Neuronal stem cell (in vitro differentiated cells): ENCODE measurements around the gene C1QTNF1.

Experiments
- DNase-seq: peaks from one replicate; pipeline ENCODE4 v3.0.0-alpha.2; 2013; ENCODE audit warnings: low spot score
- H2AFZ ChIP-seq: one replicate; pipeline ENCODE4 v1.6.1; 2013; ENCODE audit warnings: mild to moderate bottlenecking, low read length, inconsistent platforms
- H2AK5ac ChIP-seq: 2 replicates; pipeline ENCODE4 v1.6.1; 2013; ENCODE audit warnings: low read depth, mild to moderate bottlenecking, inconsistent platforms, low read length, moderate library complexity, mixed read lengths
- H2BK120ac ChIP-seq: 2 replicates; pipeline ENCODE4 v1.6.1; 2013; ENCODE audit warnings: low read depth, mild to moderate bottlenecking, inconsistent platforms, low read length, moderate library complexity, mixed read lengths
- H2BK12ac ChIP-seq: one replicate; pipeline ENCODE4 v1.6.1; 2013; ENCODE audit warnings: low read length, inconsistent platforms
- H2BK15ac ChIP-seq: 2 replicates; pipeline ENCODE4 v1.6.1; 2013; ENCODE audit warnings: mild to moderate bottlenecking, low read length, inconsistent platforms, mixed read lengths
- H2BK5ac ChIP-seq: one replicate; pipeline ENCODE4 v1.6.1; 2013; ENCODE audit warnings: inconsistent platforms, mild to moderate bottlenecking, low read length, moderate library complexity
- H3K14ac ChIP-seq: one replicate; pipeline ENCODE4 v1.6.1; 2013; ENCODE audit warnings: low read length, inconsistent platforms
- H3K18ac ChIP-seq: 2 replicates; pipeline ENCODE4 v1.6.1; 2013; ENCODE audit warnings: low read length, inconsistent platforms
- H3K23ac ChIP-seq: 2 replicates; pipeline ENCODE4 v1.6.1; 2013; ENCODE audit warnings: low read depth, mild to moderate bottlenecking, mixed read lengths, low read length, inconsistent platforms; ENCODE audit not compliant: poor library complexity
- H3K27ac ChIP-seq: replicated peaks from 3 replicates; pipeline ENCODE4 v1.5.1; 2013; ENCODE audit warnings: low read length, inconsistent platforms
- H3K27me3 ChIP-seq, 3 experiments: 2 replicates each; pipeline ENCODE4 v1.6.1; 2013; ENCODE audit warnings: low read length in 3 of 3, mild to moderate bottlenecking in 2 of 3, inconsistent platforms in 1 of 3, low read depth in 1 of 3, mixed read lengths in 1 of 3, moderate library complexity in 1 of 3; ENCODE audit not compliant: control insufficient read depth in 3 of 3, insufficient read depth in 3 of 3
- H3K36me3 ChIP-seq, 2 donors: replicated peaks in 1 of 2; 2 replicates each; pipeline ENCODE4 v1.6.1; 2013; ENCODE audit warnings: low read length in 2 of 2; ENCODE audit not compliant: control insufficient read depth in 2 of 2, insufficient read depth in 2 of 2
- H3K4ac ChIP-seq: 2 replicates; pipeline ENCODE4 v1.6.1; 2013; ENCODE audit warnings: inconsistent platforms, mild to moderate bottlenecking, low read length, moderate library complexity
- H3K4me1 ChIP-seq, 2 donors: 1 replicate in 1 of 2; 2 replicates in 1 of 2; pipeline ENCODE4 v1.6.1; 2013; ENCODE audit warnings: low read length in 2 of 2, low read depth in 1 of 2; ENCODE audit not compliant: control insufficient read depth in 2 of 2, insufficient read depth in 1 of 2
- H3K4me2 ChIP-seq: one replicate; pipeline ENCODE4 v1.6.1; 2013; ENCODE audit warnings: mild to moderate bottlenecking, low read length, inconsistent platforms; ENCODE audit not compliant: insufficient read depth, poor library complexity, severe bottlenecking
- H3K4me3 ChIP-seq, 2 donors: 2 replicates each; pipeline ENCODE4 v1.5.1; 2013; ENCODE audit warnings: low read length in 2 of 2, mild to moderate bottlenecking in 2 of 2, inconsistent platforms in 1 of 2, moderate library complexity in 1 of 2
- H3K79me1 ChIP-seq: one replicate; pipeline ENCODE4 v1.6.1; 2013; ENCODE audit warnings: low read depth, mild to moderate bottlenecking, inconsistent platforms, low read length, moderate library complexity
- H3K9ac ChIP-seq: one replicate; pipeline ENCODE4 v1.6.1; 2013; ENCODE audit warnings: mild to moderate bottlenecking, low read depth, low read length, inconsistent platforms; ENCODE audit not compliant: poor library complexity
- H3K9me3 ChIP-seq, 2 donors: replicated peaks in 1 of 2; 2 replicates each; pipeline versions ENCODE3 to v1.6.1; 2013; ENCODE audit warnings: low read length in 2 of 2, mild to moderate bottlenecking in 2 of 2, inconsistent platforms in 1 of 2, low read depth in 1 of 2, mixed read lengths in 1 of 2, moderate library complexity in 1 of 2; ENCODE audit not compliant: control insufficient read depth in 2 of 2, insufficient read depth in 1 of 2
- H4K8ac ChIP-seq: one replicate; pipeline ENCODE4 v1.6.1; 2013; ENCODE audit warnings: low read depth, mild to moderate bottlenecking, inconsistent platforms, low read length, moderate library complexity
- H4K91ac ChIP-seq: one replicate; pipeline ENCODE4 v1.6.1; 2013; ENCODE audit warnings: low read length, low read depth, mild to moderate bottlenecking, inconsistent platforms; ENCODE audit not compliant: poor library complexity
- WGBS, 2 donors: extraction: QIAGEN DNeasy Blood & Tissue Kit; methylation state at CpG; one replicate each; pipeline ENCODE4 v1.1.7; 2013; ENCODE audit warnings: missing lambda C conversion rate in 2 of 2, mixed read lengths in 1 of 2; ENCODE audit not compliant: insufficient read length in 2 of 2, insufficient replicate concordance in 1 of 2; ENCODE audit errors: extremely low coverage in 2 of 2; 5-methylcytosine and 5-hydroxymethylcytosine counted together

The C1QTNF1 gene

DNA sequence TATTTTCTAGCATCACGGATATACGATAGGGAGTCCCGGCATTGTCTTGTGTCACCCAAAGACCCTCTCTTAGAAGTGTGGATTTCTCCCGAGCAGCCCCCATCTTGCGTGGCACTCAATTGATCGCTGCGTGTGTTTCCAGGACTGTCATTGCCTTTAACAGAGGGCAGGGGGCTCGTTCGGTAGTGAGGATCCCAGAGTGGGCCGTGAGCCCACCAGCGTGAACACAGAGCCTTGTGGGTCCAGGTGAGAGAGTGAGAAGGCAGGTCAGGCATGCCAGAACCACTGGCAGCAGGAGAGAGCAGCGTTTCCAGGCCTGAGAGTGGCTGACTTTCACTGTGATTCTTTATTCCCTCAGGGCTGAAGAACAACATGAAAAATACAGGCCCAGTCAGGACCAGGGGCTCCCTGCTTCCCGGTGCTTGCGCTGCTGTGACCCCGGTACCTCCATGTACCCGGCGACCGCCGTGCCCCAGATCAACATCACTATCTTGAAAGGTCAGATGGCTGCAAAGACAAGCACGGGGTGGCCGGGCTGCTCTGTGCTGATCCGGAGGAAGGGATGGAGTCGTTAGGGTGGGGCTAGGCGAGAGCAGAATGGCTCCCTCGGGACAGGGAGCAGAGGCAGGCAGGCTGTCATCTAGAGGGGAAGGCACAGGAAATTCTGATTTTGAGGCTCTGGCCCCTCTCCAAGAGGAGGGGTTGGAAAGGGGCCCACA, 22.4 kb downstream of the C1QTNF1 start:
- H3K4ac ChIP-seq: no peak overlapping the region
- no peak overlapping the region for H4K8ac ChIP-seq
- peaks cover 2% of the 10 kb centered on the region for H3K79me1 ChIP-seq
- peaks cover 2 to 13% of the 10 kb centered on the region in 2 donors for H3K9me3 ChIP-seq
- H4K91ac ChIP-seq: no peak overlapping the region
- H2BK12ac ChIP-seq: no peak overlapping the region
- H2BK120ac ChIP-seq: peak overlapping the region; percentile 67
- peaks cover 0 to 25% (median 2%) of the 10 kb centered on the region in 3 experiments for H3K27me3 ChIP-seq
- H3K14ac ChIP-seq: no peak overlapping the region
- no peak for DNase-seq
- peak overlapping the region; percentile 87 for H3K18ac ChIP-seq
- H3K27ac ChIP-seq: no peak overlapping the region
- no peak overlapping the region for H3K4me2 ChIP-seq
- H2BK15ac ChIP-seq: peak overlapping the region; percentile 16
- WGBS, 2 donors: no CpG with 5 or more reads among the region's 25 CpGs
- no peak overlapping the region for H2BK5ac ChIP-seq
- peaks cover 0 to 3% of the 10 kb centered on the region in 2 donors for H3K36me3 ChIP-seq
- H3K4me3 ChIP-seq: no peak overlapping the region
- peak overlapping the region; percentile 80 for H2AFZ ChIP-seq
- peak overlapping the region; percentile 44 for H2AK5ac ChIP-seq
- H3K9ac ChIP-seq: peak overlapping the region; percentile 26
- H3K23ac ChIP-seq: peak overlapping the region; percentile 67
- H3K4me1 ChIP-seq: peaks cover 0 to 17% of the 10 kb centered on the region in 2 donors

DNA sequence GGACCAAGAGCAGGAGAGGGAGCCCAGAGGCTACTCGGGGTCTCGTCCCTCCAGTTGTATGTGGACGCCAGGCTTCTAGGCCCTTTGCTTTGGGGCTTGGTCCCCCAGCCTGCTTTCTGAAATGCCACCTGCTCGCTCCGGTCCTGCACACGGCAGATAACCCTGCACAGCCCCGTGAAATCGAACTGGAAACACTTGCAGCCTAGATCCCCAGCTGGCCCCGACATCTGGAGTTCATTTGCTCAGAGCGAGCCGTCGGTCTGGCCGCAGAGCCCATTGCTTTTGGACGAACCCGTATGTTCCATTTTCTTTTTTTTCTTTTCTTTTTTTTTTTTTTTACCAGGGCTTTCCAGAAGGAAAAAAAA, 22.9 kb downstream of the C1QTNF1 start:
- Histone ChIP-seq H4K8ac (no peak overlapping the region), H2AFZ (peak overlapping the region; percentile 80), H3K27me3 (peaks cover 0 to 25% (median 2%) of the 10 kb centered on the region in 3 experiments), H2BK120ac (no peak overlapping the region), H2BK15ac (peak overlapping the region; percentile 16), H3K9me3 (peaks cover 3 to 13% of the 10 kb centered on the region in 2 donors), H3K14ac (no peak overlapping the region), H3K4me3 (no peak overlapping the region), H4K91ac (no peak overlapping the region), H3K4ac (no peak overlapping the region), H3K18ac (no peak overlapping the region), H3K27ac (no peak overlapping the region), H3K36me3 (peaks cover 0 to 3% of the 10 kb centered on the region in 2 donors), H3K4me2 (no peak overlapping the region), H3K4me1 (peaks cover 0 to 17% of the 10 kb centered on the region in 2 donors), H3K23ac (no peak overlapping the region), H3K9ac (no peak overlapping the region), H2AK5ac (peak overlapping the region; percentile 44), H2BK5ac (no peak overlapping the region), H3K79me1 (peaks cover 2% of the 10 kb centered on the region), H2BK12ac (no peak overlapping the region)
- no CpG with 5 or more reads among the region's 15 CpGs for WGBS, 2 donors
- DNase-seq: no peak

DNA sequence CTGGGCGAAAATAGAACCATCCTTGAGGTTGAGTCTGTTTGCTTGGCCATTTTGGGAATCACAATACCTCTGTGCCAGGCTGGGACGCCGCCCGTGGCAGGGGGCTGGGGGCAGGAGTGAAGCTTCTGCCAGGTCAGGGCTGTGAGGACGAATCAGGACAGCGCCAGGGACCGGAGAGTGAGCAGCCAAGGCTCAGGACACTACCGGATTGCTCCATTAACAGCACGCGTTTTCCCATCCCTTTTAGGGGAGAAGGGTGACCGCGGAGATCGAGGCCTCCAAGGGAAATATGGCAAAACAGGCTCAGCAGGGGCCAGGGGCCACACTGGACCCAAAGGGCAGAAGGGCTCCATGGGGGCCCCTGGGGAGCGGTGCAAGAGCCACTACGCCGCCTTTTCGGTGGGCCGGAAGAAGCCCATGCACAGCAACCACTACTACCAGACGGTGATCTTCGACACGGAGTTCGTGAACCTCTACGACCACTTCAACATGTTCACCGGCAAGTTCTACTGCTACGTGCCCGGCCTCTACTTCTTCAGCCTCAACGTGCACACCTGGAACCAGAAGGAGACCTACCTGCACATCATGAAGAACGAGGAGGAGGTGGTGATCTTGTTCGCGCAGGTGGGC, 23.4 kb downstream of the C1QTNF1 start:
- H3K18ac ChIP-seq: peak overlapping the region; percentile 44
- no peak overlapping the region for H2AFZ ChIP-seq
- no peak overlapping the region for H3K4me2 ChIP-seq
- peaks cover 0 to 17% of the 10 kb centered on the region in 2 donors for H3K4me1 ChIP-seq
- H3K4ac ChIP-seq: no peak overlapping the region
- H2BK120ac ChIP-seq: no peak overlapping the region
- H3K9ac ChIP-seq: no peak overlapping the region
- no peak overlapping the region for H4K8ac ChIP-seq
- peaks cover 3 to 13% of the 10 kb centered on the region in 2 donors for H3K9me3 ChIP-seq
- H3K27ac ChIP-seq: no peak overlapping the region
- H2BK5ac ChIP-seq: peak overlapping the region; percentile 5
- H4K91ac ChIP-seq: no peak overlapping the region
- no CpG with 5 or more reads among the region's 30 CpGs for WGBS, 2 donors
- peak overlapping the region; percentile 44 for H3K23ac ChIP-seq
- no peak overlapping the region for H3K4me3 ChIP-seq
- H3K36me3 ChIP-seq: peaks cover 0 to 3% of the 10 kb centered on the region in 2 donors
- H2BK12ac ChIP-seq: peak overlapping the region; percentile 92
- H3K27me3 ChIP-seq: peaks cover 0 to 25% (median 2%) of the 10 kb centered on the region in 3 experiments
- H3K14ac ChIP-seq: peak overlapping the region; percentile 49
- peak overlapping the region; percentile 85 for H2AK5ac ChIP-seq
- peak overlapping the region; percentile 61 for H2BK15ac ChIP-seq
- DNase-seq: no peak
- H3K79me1 ChIP-seq: peaks cover 2% of the 10 kb centered on the region
